ENCODE measurements around the gene YAE1. TPM values are rescaled to one million over a fixed set of nuclear protein-coding genes. Genes with fewer than 3 reads are reported as not detected.

Gene YAE1, protein sequence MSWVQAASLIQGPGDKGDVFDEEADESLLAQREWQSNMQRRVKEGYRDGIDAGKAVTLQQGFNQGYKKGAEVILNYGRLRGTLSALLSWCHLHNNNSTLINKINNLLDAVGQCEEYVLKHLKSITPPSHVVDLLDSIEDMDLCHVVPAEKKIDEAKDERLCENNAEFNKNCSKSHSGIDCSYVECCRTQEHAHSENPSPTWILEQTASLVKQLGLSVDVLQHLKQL
- total RNA-seq (36.3 and 42.4 TPM in 2 replicates), polyA plus RNA-seq (39.3 and 44.5 TPM in 2 replicates), polyA minus RNA-seq (ENCODE audit: low replicate concordance) (0.86 and 7.3 TPM in 2 replicates)
- polyA plus RNA-seq (2012): 28.1 and 31.8 TPM in 2 replicates

GRCh38 chr7:39566023-39566921 is at the start of gene YAE1:
TSS of gene YAE1 (plus strand) at chr7:39566404. CDS start at chr7:39566419, 15 bp downstream.
- H3K4me2 ChIP-seq (ENCODE audit: extremely low read depth, insufficient read depth, low read length): peak within 1 kb of the TSS; percentile 96
- no peaks in the 10 kb centered on the region for H3K27me3 ChIP-seq (ENCODE audit: control insufficient read depth, insufficient read depth, low read length)
- peak; percentile 75 to 78 for DNase-seq (ENCODE audit: low read depth in 2 of 2)
- H3K4me1 ChIP-seq (ENCODE audit: control insufficient read depth, extremely low read depth, insufficient read depth, low read length): no peaks in the 10 kb centered on the region
- H3K79me2 ChIP-seq (ENCODE audit: control insufficient read depth, insufficient read depth, low read length): peaks cover 23% of the 10 kb centered on the region
- H4K20me1 ChIP-seq (ENCODE audit: control insufficient read depth, extremely low read depth, insufficient read depth, low read length): no peaks in the 10 kb centered on the region
- TF ChIP-seq CTCF (conservative IDR thresholded peaks at IDR 0.05 in 1 of 2, IDR thresholded peaks at IDR 0.05 in 1 of 2; ENCODE audit: low read depth in 1 of 2, low read length in 2 of 2): no peak
- TF ChIP-seq EZH2 (IDR thresholded peaks at IDR 0.05; ENCODE audit: low read length, missing control alignments): no peak
- H2AFZ ChIP-seq (ENCODE audit: low read length): peak within 1 kb of the TSS; percentile 99
- no peaks in the 10 kb centered on the region for H3K9me3 ChIP-seq (ENCODE audit: control insufficient read depth, insufficient read depth, low read depth, low read length)
- peak within 1 kb of the TSS; percentile 87 for H3K27ac ChIP-seq (ENCODE audit: insufficient read depth, low read length)
- peaks cover 2% of the 10 kb centered on the region for H3K36me3 ChIP-seq (ENCODE audit: control insufficient read depth, insufficient read depth, low read length)
- H3K9ac ChIP-seq (ENCODE audit: insufficient read depth, low read length): peak within 1 kb of the TSS; percentile 80
- H3K4me3 ChIP-seq (replicated peaks in 1 of 4; ENCODE audit: control extremely low read depth in 1 of 4, insufficient read depth in 1 of 4, low read depth in 3 of 4, low read length in 4 of 4): peak within 1 kb of the TSS; percentile 87 to 97 (median 94)

DNA sequence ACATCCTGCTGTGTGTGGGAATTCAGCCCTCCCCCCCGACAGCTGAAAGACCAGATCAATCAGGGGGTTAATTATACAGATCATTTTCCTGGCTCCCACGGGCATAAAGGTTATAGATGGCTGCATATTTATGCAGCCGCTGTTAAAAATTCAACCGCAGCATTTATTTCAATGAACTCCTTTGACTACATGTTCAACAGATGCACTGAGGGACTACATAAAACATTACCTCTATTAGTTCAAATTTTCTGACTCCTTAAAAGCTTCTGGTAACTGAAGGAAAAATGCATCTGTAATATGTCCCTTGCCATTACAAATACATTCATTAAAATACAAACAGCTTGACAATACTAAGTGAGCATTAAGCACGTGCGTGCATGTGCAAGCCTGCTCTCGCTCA is 49.7 kb upstream of the YAE1 start:
- DNase-seq (ENCODE audit: low read depth in 2 of 2): no peak
- no peaks in the 10 kb centered on the region for H3K9me3 ChIP-seq (ENCODE audit: control insufficient read depth, insufficient read depth, low read depth, low read length)
- H4K20me1 ChIP-seq (ENCODE audit: control insufficient read depth, extremely low read depth, insufficient read depth, low read length): no peaks in the 10 kb centered on the region
- no peak for TF ChIP-seq CTCF (conservative IDR thresholded peaks at IDR 0.05 in 1 of 2, IDR thresholded peaks at IDR 0.05 in 1 of 2; ENCODE audit: low read depth in 1 of 2, low read length in 2 of 2)
- no peak for TF ChIP-seq EZH2 (IDR thresholded peaks at IDR 0.05; ENCODE audit: low read length, missing control alignments)
- no peak overlapping the region for H3K9ac ChIP-seq (ENCODE audit: insufficient read depth, low read length)
- H3K4me3 ChIP-seq (replicated peaks in 1 of 4; ENCODE audit: control extremely low read depth in 1 of 4, insufficient read depth in 1 of 4, low read depth in 3 of 4, low read length in 4 of 4): no peak overlapping the region
- no peaks in the 10 kb centered on the region for H3K4me1 ChIP-seq (ENCODE audit: control insufficient read depth, extremely low read depth, insufficient read depth, low read length)
- H3K36me3 ChIP-seq (ENCODE audit: control insufficient read depth, insufficient read depth, low read length): no peaks in the 10 kb centered on the region
- no peaks in the 10 kb centered on the region for H3K27me3 ChIP-seq (ENCODE audit: control insufficient read depth, insufficient read depth, low read length)
- H3K4me2 ChIP-seq (ENCODE audit: extremely low read depth, insufficient read depth, low read length): no peak overlapping the region
- no peak overlapping the region for H2AFZ ChIP-seq (ENCODE audit: low read length)
- no peak overlapping the region for H3K27ac ChIP-seq (ENCODE audit: insufficient read depth, low read length)
- H3K79me2 ChIP-seq (ENCODE audit: control insufficient read depth, insufficient read depth, low read length): no peaks in the 10 kb centered on the region

DNA sequence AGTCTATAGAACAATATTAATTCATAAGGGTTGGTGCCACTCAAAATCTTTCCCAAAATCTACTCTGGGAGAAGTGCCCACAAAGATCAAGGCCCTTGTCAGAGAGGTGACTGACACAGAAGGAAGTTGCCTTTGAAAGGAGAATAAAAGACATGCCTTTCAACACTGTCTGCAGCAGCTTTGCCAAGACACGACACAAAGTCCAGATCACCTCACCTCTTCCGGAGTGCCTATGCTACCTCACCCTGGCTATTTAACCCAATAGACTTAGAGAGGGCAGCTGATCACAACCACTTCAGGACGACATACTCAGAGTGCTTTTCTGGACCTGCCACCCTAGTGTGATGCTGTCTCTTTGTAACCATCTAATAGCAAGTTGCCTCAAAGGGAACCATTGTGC is 49.0 kb upstream of the YAE1 start:
- no peaks in the 10 kb centered on the region for H3K27me3 ChIP-seq (ENCODE audit: control insufficient read depth, insufficient read depth, low read length)
- no peaks in the 10 kb centered on the region for H3K4me1 ChIP-seq (ENCODE audit: control insufficient read depth, extremely low read depth, insufficient read depth, low read length)
- no peak overlapping the region for H2AFZ ChIP-seq (ENCODE audit: low read length)
- no peaks in the 10 kb centered on the region for H3K9me3 ChIP-seq (ENCODE audit: control insufficient read depth, insufficient read depth, low read depth, low read length)
- no peak overlapping the region for H3K9ac ChIP-seq (ENCODE audit: insufficient read depth, low read length)
- no peaks in the 10 kb centered on the region for H3K79me2 ChIP-seq (ENCODE audit: control insufficient read depth, insufficient read depth, low read length)
- H3K4me2 ChIP-seq (ENCODE audit: extremely low read depth, insufficient read depth, low read length): no peak overlapping the region
- no peaks in the 10 kb centered on the region for H3K36me3 ChIP-seq (ENCODE audit: control insufficient read depth, insufficient read depth, low read length)
- H3K27ac ChIP-seq (ENCODE audit: insufficient read depth, low read length): no peak overlapping the region
- DNase-seq (ENCODE audit: low read depth in 2 of 2): no peak
- no peaks in the 10 kb centered on the region for H4K20me1 ChIP-seq (ENCODE audit: control insufficient read depth, extremely low read depth, insufficient read depth, low read length)
- TF ChIP-seq EZH2 (IDR thresholded peaks at IDR 0.05; ENCODE audit: low read length, missing control alignments) (no peak), CTCF (conservative IDR thresholded peaks at IDR 0.05 in 1 of 2, IDR thresholded peaks at IDR 0.05 in 1 of 2; ENCODE audit: low read depth in 1 of 2, low read length in 2 of 2) (no peak)
- H3K4me3 ChIP-seq (replicated peaks in 1 of 4; ENCODE audit: control extremely low read depth in 1 of 4, insufficient read depth in 1 of 4, low read depth in 3 of 4, low read length in 4 of 4): no peak overlapping the region

Data from fibroblast of lung (primary cell).